ENCODE measurements around the gene MARK1. TPM values are rescaled to one million over a fixed set of nuclear protein-coding genes. Genes with fewer than 3 reads are reported as not detected.

MARK1 gene
- total RNA-seq, 6 experiments from 2014 or later: 0.06 to 0.53 (median 0.24) TPM

DNA sequence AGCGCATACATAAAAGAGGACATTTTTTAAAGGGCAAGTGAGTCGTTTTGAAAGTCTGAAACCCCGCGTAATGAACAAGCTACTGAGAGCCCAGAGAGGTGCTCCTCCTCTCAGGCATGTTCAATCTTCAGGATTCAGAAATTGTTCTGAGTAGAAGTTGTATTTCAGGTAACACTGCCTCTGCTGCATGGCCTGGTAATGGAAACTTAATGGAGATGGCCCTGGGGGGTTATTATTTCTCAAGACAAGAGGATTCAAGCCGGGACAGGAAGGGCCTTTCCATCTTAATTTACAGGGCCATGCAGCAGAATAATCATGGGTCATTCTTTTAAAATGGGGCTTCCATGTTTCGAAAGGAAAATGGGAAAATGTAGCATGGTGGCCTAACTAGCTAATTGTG lies 42.1 kb upstream of the MARK1 start:
- no peaks in the 10 kb centered on the region for H3K4me1 ChIP-seq
- H3K36me3 ChIP-seq: no peaks in the 10 kb centered on the region
- H3K9me3 ChIP-seq: no peaks in the 10 kb centered on the region
- no peak for ATAC-seq
- no peaks in the 10 kb centered on the region for H3K27me3 ChIP-seq
- no peak for DNase-seq
- no peak overlapping the region for H3K4me3 ChIP-seq
- WGBS (ENCODE audit: insufficient coverage, low coverage, low lambda C conversion rate, missing lambda C conversion rate): 69% methylated on average over 5 of the region's 6 CpGs
- intact Hi-C loops (cut with DNase I): no loop called here
- TF ChIP-seq, protein P1, sequence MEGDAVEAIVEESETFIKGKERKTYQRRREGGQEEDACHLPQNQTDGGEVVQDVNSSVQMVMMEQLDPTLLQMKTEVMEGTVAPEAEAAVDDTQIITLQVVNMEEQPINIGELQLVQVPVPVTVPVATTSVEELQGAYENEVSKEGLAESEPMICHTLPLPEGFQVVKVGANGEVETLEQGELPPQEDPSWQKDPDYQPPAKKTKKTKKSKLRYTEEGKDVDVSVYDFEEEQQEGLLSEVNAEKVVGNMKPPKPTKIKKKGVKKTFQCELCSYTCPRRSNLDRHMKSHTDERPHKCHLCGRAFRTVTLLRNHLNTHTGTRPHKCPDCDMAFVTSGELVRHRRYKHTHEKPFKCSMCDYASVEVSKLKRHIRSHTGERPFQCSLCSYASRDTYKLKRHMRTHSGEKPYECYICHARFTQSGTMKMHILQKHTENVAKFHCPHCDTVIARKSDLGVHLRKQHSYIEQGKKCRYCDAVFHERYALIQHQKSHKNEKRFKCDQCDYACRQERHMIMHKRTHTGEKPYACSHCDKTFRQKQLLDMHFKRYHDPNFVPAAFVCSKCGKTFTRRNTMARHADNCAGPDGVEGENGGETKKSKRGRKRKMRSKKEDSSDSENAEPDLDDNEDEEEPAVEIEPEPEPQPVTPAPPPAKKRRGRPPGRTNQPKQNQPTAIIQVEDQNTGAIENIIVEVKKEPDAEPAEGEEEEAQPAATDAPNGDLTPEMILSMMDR (IDR thresholded peaks at IDR 0.05): no peak
- no peak for TF ChIP-seq POLR2A (IDR thresholded peaks at IDR 0.05)
- no peak overlapping the region for H3K27ac ChIP-seq

DNA sequence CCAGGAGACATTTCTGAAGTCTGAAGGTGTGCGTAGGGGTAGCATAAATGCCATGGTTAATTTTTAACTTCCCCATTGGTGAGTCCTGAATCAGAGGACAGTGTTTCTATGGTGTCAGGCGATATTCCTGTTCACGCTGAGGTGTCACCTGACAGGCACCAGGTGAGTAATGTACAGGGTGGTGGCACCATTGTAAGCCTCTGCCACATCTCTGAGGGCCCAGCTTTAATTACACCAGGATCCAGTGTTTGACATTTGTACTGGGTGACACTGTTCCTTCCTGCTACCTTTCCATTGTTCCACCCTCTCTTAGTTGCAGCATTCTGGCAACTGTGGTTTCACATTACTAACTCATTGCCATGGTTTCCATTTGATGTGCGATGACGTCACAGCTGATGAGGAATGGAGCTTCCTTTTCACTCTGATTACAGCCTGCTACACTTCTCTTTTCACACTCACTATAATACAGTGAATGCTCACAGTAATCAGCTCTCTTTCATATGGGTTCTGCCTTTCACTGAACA lies 40.6 kb upstream of the MARK1 start:
- no peak overlapping the region for H3K27ac ChIP-seq
- no peaks in the 10 kb centered on the region for H3K4me1 ChIP-seq
- no peak overlapping the region for H3K4me3 ChIP-seq
- intact Hi-C loops (cut with DNase I): no loop called here
- ATAC-seq (peak in 1 of 4 donors; percentile 27), DNase-seq (no peak)
- TF ChIP-seq POLR2A (IDR thresholded peaks at IDR 0.05): no peak
- TF ChIP-seq, protein P1 (IDR thresholded peaks at IDR 0.05): no peak
- WGBS (ENCODE audit: insufficient coverage, low coverage, low lambda C conversion rate, missing lambda C conversion rate): 50% methylated on average over 3 of the region's 5 CpGs
- no peaks in the 10 kb centered on the region for H3K9me3 ChIP-seq
- no peaks in the 10 kb centered on the region for H3K36me3 ChIP-seq
- no peaks in the 10 kb centered on the region for H3K27me3 ChIP-seq

DNA sequence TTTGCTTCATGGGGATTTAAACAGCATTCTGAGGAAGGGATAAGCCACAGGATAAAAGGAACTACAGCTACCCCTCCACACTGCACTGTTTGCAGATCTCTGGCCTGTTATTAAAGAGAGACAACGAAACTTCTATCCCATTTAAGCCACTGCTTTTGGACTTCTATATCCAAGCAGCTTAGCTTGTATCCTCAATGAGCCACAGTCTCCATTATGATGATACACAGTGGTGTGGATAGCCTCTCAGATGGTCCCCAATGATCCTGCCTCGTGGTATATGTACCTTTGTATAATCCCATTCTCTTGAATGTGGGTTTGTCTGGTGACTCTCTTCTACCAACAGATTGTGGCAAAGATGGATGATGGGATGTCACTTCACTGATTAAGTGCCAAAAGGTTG lies 36.0 kb upstream of the MARK1 start:
- ATAC-seq (no peak), DNase-seq (no peak)
- Histone ChIP-seq H3K4me1 (no peaks in the 10 kb centered on the region), H3K4me3 (no peak overlapping the region), H3K27ac (no peak overlapping the region), H3K9me3 (no peaks in the 10 kb centered on the region), H3K36me3 (no peaks in the 10 kb centered on the region), H3K27me3 (no peaks in the 10 kb centered on the region)
- TF ChIP-seq, protein P1 (IDR thresholded peaks at IDR 0.05): no peak
- no peak for TF ChIP-seq POLR2A (IDR thresholded peaks at IDR 0.05)
- 50% methylated on average over 2 of the region's 2 CpGs for WGBS (ENCODE audit: insufficient coverage, low coverage, low lambda C conversion rate, missing lambda C conversion rate)
- intact Hi-C loops (cut with DNase I): no loop called here

DNA sequence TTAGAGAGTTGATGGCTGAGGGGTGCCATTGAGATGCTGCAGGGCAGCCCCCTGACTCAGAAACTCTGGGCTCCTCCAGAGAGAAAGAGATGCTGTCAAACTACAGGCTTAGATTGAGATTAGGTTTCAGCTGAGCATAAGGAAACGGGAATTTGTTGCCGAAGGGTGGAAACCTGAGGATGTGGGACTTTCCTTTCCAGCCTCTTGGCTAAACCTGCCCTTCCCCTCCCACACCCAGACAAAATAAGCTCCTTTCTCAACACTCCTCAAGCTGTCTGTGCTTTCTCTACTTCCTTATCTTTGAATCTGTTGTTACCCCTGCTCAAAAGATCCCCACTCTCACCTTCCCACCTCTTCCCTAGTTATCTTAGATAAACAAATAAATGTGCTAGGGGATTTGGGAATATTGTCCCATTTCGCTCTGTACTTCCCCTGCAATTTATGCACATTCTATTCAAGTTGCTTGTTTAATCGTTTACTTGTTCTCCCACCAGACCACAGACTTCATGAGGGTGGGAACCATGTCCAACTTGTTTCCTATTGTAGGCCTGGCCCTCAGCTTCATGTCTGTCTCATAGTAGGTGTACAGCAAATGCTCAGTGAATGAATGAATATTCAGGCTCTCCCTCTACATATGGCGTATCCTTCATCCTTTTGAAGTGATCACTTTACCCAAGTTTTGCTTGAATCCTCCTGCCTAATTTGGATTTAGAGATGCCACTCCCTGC lies 30.6 kb upstream of the MARK1 start:
- H3K36me3 ChIP-seq: no peaks in the 10 kb centered on the region
- no peaks in the 10 kb centered on the region for H3K4me1 ChIP-seq
- DNase-seq (no peak), ATAC-seq (no peak)
- 32% methylated on average over 5 of the region's 5 CpGs for WGBS (ENCODE audit: insufficient coverage, low coverage, low lambda C conversion rate, missing lambda C conversion rate)
- H3K27me3 ChIP-seq: no peaks in the 10 kb centered on the region
- H3K4me3 ChIP-seq: no peak overlapping the region
- H3K27ac ChIP-seq: no peak overlapping the region
- TF ChIP-seq, protein P1 (IDR thresholded peaks at IDR 0.05): no peak
- TF ChIP-seq POLR2A (IDR thresholded peaks at IDR 0.05): no peak
- intact Hi-C loops (cut with DNase I): no loop called here
- H3K9me3 ChIP-seq: no peaks in the 10 kb centered on the region

All from right lobe of liver (tissue), 6 donors.